Neural crest cell (in vitro differentiated cells): ENCODE data around the gene SAMD14. TPM values are rescaled to one million over a fixed set of nuclear protein-coding genes. Genes with fewer than 3 reads are reported as not detected.

ENCODE experiments used
- DNase-seq: peaks from one replicate; pipeline ENCODE4 v3.0.0; 2021; ENCODE audit warnings: low read depth, mixed read lengths, low spot score
- H3K27ac Mint-ChIP-seq: one replicate; pipeline ENCODE4 v1.8.0; 2021; ENCODE audit warnings: mild to moderate bottlenecking, mixed read lengths; ENCODE audit not compliant: unreplicated experiment
- H3K27me3 Mint-ChIP-seq: 2 replicates; pipeline ENCODE4 v1.8.0; 2021; ENCODE audit warnings: low read depth, mild to moderate bottlenecking, mixed read lengths
- H3K36me3 Mint-ChIP-seq: 2 replicates; pipeline ENCODE4 v1.8.0; 2021; ENCODE audit warnings: low read depth, mild to moderate bottlenecking, mixed read lengths
- H3K4me1 Mint-ChIP-seq: 2 replicates; pipeline ENCODE4 v1.8.0; 2021; ENCODE audit warnings: mixed read lengths
- H3K4me3 Mint-ChIP-seq: one replicate; pipeline ENCODE4 v1.8.0; 2021; ENCODE audit warnings: mild to moderate bottlenecking, mixed read lengths
- H3K9me3 Mint-ChIP-seq: 2 replicates; pipeline ENCODE4 v1.8.0; 2021; ENCODE audit warnings: mixed read lengths
- CTCF ChIP-seq: fragments of 200-600 bp; sonication (generic); conservative IDR thresholded peaks from 2 replicates; pipeline ENCODE4 v1.5.0; 2021; ENCODE audit warnings: antibody characterized with exemption, mild to moderate bottlenecking
- total RNA-seq: library from RNA; stranded (reverse); gene quantifications from 2 replicates; pipeline ENCODE4 v1.2.1, GENCODE V29; 2021

The SAMD14 gene
- total RNA-seq, 1 donor from 2014 or later: 28.7 TPM

GRCh38 chr17:50157891-50158290 is 27.9 kb upstream of the SAMD14 start:
- no peaks in the 10 kb centered on the region for H3K27me3 Mint-ChIP-seq
- H3K4me3 Mint-ChIP-seq: no peak overlapping the region
- H3K27ac Mint-ChIP-seq: no peak overlapping the region
- DNase-seq: no peak
- H3K36me3 Mint-ChIP-seq: no peaks in the 10 kb centered on the region
- H3K4me1 Mint-ChIP-seq: peaks cover 35% of the 10 kb centered on the region
- no peaks in the 10 kb centered on the region for H3K9me3 Mint-ChIP-seq
- no peak for TF ChIP-seq CTCF

- no peaks in the 10 kb centered on the region for H3K36me3 Mint-ChIP-seq
- no peak overlapping the region for H3K27ac Mint-ChIP-seq
- peaks cover 30% of the 10 kb centered on the region for H3K4me1 Mint-ChIP-seq
- no peak for DNase-seq
- H3K9me3 Mint-ChIP-seq: no peaks in the 10 kb centered on the region
- H3K4me3 Mint-ChIP-seq: peak overlapping the region; percentile 74
- H3K27me3 Mint-ChIP-seq: no peaks in the 10 kb centered on the region
- no peak for TF ChIP-seq CTCF
Measured at GRCh38 chr17:50155115-50155819, 25.3 kb upstream of the SAMD14 start.

GRCh38 chr17:50154604-50155003 is 24.6 kb upstream of the SAMD14 start:
- Mint-ChIP-seq H3K27ac (no peak overlapping the region), H3K9me3 (no peaks in the 10 kb centered on the region), H3K4me1 (peaks cover 27% of the 10 kb centered on the region), H3K4me3 (peak overlapping the region; percentile 74), H3K36me3 (no peaks in the 10 kb centered on the region), H3K27me3 (no peaks in the 10 kb centered on the region)
- no peak for TF ChIP-seq CTCF
- DNase-seq: no peak

GRCh38 chr17:50153650-50154575 is 24.0 kb upstream of the SAMD14 start:
- TF ChIP-seq CTCF: no peak
- no peak for DNase-seq
- Mint-ChIP-seq H3K4me3 (peak overlapping the region; percentile 74), H3K4me1 (peaks cover 25% of the 10 kb centered on the region), H3K27me3 (no peaks in the 10 kb centered on the region), H3K9me3 (no peaks in the 10 kb centered on the region), H3K27ac (no peak overlapping the region), H3K36me3 (no peaks in the 10 kb centered on the region)

- no peak for TF ChIP-seq CTCF
- Mint-ChIP-seq H3K27me3 (no peaks in the 10 kb centered on the region), H3K4me1 (peaks cover 30% of the 10 kb centered on the region), H3K27ac (no peak overlapping the region), H3K9me3 (no peaks in the 10 kb centered on the region), H3K36me3 (no peaks in the 10 kb centered on the region), H3K4me3 (peak overlapping the region; percentile 97)
- no peak for DNase-seq
Measured at GRCh38 chr17:50152736-50153135, 22.8 kb upstream of the SAMD14 start.
